GM21360 (cell line): ENCODE results near the gene MPZL3.

Source experiments
- ATAC-seq: cut with Tn5 transposase; IDR thresholded peaks from one replicate; pipeline ENCODE4 v1.9.1; 2021; ENCODE audit warnings: mild to moderate bottlenecking, moderate library complexity; ENCODE audit not compliant: unreplicated experiment

Gene MPZL3

GRCh38 chr11:118251858-118252652 lies at the start of gene MPZL3:
MPZL3 (minus strand) TSS chr11:118252365; CDS start chr11:118252294, 71 bp downstream.
- peak; percentile 51 for ATAC-seq

- no peak for ATAC-seq
Observed at GRCh38 chr11:118301600-118302195, 49.5 kb upstream of the MPZL3 start.

GRCh38 chr11:118295815-118296454 lies 43.8 kb upstream of the MPZL3 start:
- no peak for ATAC-seq

- ATAC-seq: no peak
Observed at GRCh38 chr11:118295199-118295598, 43.0 kb upstream of the MPZL3 start.

GRCh38 chr11:118294053-118294452 lies 41.9 kb upstream of the MPZL3 start:
- no peak for ATAC-seq

- no peak for ATAC-seq
Observed at GRCh38 chr11:118291477-118292135, 39.4 kb upstream of the MPZL3 start.

GRCh38 chr11:118290923-118291322 lies 38.8 kb upstream of the MPZL3 start:
- no peak for ATAC-seq

GRCh38 chr11:118289401-118289800 lies 37.2 kb upstream of the MPZL3 start:
- no peak for ATAC-seq

GRCh38 chr11:118287006-118287405 lies 34.8 kb upstream of the MPZL3 start:
- no peak for ATAC-seq

GRCh38 chr11:118286545-118286944 lies 34.4 kb upstream of the MPZL3 start:
- no peak for ATAC-seq

- no peak for ATAC-seq
Observed at GRCh38 chr11:118283756-118284350, 31.7 kb upstream of the MPZL3 start.

- ATAC-seq: no peak
Observed at GRCh38 chr11:118283037-118283636, 31.0 kb upstream of the MPZL3 start.

GRCh38 chr11:118282606-118283005 lies 30.4 kb upstream of the MPZL3 start:
- ATAC-seq: no peak

GRCh38 chr11:118281284-118281683 lies 29.1 kb upstream of the MPZL3 start:
- ATAC-seq: no peak

GRCh38 chr11:118277312-118277711 lies 25.1 kb upstream of the MPZL3 start:
- ATAC-seq: no peak

- no peak for ATAC-seq
Observed at GRCh38 chr11:118276422-118276821, 24.3 kb upstream of the MPZL3 start.

- no peak for ATAC-seq
Observed at GRCh38 chr11:118275176-118275575, 23.0 kb upstream of the MPZL3 start.

- ATAC-seq: no peak
Observed at GRCh38 chr11:118274186-118274585, 22.0 kb upstream of the MPZL3 start.

GRCh38 chr11:118272001-118272400 lies 19.8 kb upstream of the MPZL3 start:
- no peak for ATAC-seq

- no peak for ATAC-seq
Observed at GRCh38 chr11:118267486-118267885, 15.3 kb upstream of the MPZL3 start.

GRCh38 chr11:118265954-118266353 lies 13.8 kb upstream of the MPZL3 start:
- no peak for ATAC-seq
